Tibial nerve (tissue), 4 donors: ENCODE measurements around the gene LTBP3. TPM values are rescaled to one million over a fixed set of nuclear protein-coding genes. Genes with fewer than 3 reads are reported as not detected.

ENCODE experiments used
- DNase-seq, 2 donors: peaks; one replicate each; pipeline ENCODE4 v3.0.0-alpha.2; 2019; ENCODE audit warnings: low spot score in 2 of 2
- H3K27ac ChIP-seq, 4 donors: fragments of 200-600 bp; sonication (generic) in 3 of 4; one replicate each; pipeline ENCODE4 v1.5.1; 2017 to 2019; ENCODE audit warnings: mild to moderate bottlenecking in 1 of 4
- H3K27me3 ChIP-seq, 2 donors: fragments of 200-600 bp; sonication (generic) in 1 of 2; one replicate each; pipeline versions ENCODE4 v1.5.1 to v1.6.0; 2017 to 2019
- H3K36me3 ChIP-seq, 3 donors: fragments of 200-600 bp; sonication (generic); one replicate each; pipeline ENCODE4 v1.5.1; 2018 to 2019
- H3K4me1 ChIP-seq, 4 donors: fragments of 200-600 bp; sonication (generic) in 3 of 4; one replicate each; pipeline ENCODE4 v1.5.1; 2017 to 2019
- H3K4me3 ChIP-seq, 4 donors: fragments of 200-600 bp; sonication (generic) in 3 of 4; one replicate each; pipeline ENCODE4 v1.5.1; 2017 to 2019; ENCODE audit warnings: mild to moderate bottlenecking in 1 of 4, moderate library complexity in 1 of 4
- H3K9me3 ChIP-seq, 4 donors: fragments of 200-600 bp; sonication (generic) in 3 of 4; one replicate each; pipeline ENCODE4 v1.5.1; 2017 to 2019
- CTCF ChIP-seq, 5 experiments: fragments of 200-600 bp in 3 of 5; fragments of 450-650 bp in 2 of 5; sonication (generic) in 3 of 5; IDR thresholded peaks; one replicate each; pipeline ENCODE4 v1.5.1; 2016 to 2019; ENCODE audit warnings: antibody characterized with exemption in 5 of 5, mild to moderate bottlenecking in 3 of 5, moderate library complexity in 2 of 5
- EP300 ChIP-seq, 2 donors: sonication (generic); formaldehyde crosslinking; IDR thresholded peaks; one replicate each; pipeline ENCODE4 v1.6.1; 2017; ENCODE audit warnings: antibody characterized with exemption in 2 of 2, mild to moderate bottlenecking in 1 of 2
- POLR2A ChIP-seq, 2 donors: fragments of 450-650 bp; IDR thresholded peaks; one replicate each; pipeline ENCODE4 v1.6.1; 2017; ENCODE audit warnings: antibody characterized with exemption in 2 of 2, mild to moderate bottlenecking in 2 of 2, moderate library complexity in 2 of 2
- WGBS, 2 donors: methylation state at CpG; one replicate each; pipeline ENCODE4 v1.1.5; 2018; 5-methylcytosine and 5-hydroxymethylcytosine counted together
- total RNA-seq, 4 donors: library from RNA; depleted of rRNA; stranded (reverse); fragments of >200 nt; gene quantifications; one replicate each; pipeline ENCODE4 v1.1.0, GENCODE V29; 2016

LTBP3 gene
- total RNA-seq, 4 donors from 2014 or later: 236 to 476 (median 386) TPM

DNA sequence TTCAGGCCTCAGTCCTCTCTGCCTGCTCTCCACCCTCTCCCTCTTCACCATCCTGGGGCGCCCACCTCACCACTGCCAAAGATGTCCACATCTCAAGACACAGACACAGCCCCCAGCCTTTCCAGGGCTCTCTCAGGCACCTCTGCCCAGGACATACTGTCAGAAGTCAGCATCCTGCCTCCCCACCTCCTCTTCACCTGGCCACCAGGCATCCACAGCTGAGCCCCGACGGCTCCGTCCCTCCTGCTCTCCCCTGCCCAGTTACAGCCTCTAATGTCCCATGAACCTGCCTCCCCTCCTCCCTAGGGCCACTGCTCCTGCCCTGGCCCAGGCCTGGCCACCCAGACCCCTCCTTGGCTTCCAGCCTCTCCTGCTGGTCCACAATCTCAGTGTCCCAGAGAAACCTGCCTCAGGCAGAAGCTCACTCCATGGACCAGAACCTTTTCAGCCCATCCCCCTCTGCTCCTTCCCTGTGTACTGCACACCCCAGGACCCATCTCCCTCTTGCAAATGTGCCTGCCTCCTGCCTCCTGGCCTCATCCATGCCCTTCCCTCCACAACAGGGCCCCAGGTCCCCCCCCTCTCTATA lies 3.2 kb downstream of the LTBP3 start:
- TF ChIP-seq EP300 (IDR thresholded peaks at IDR 0.05) (no peak), POLR2A (IDR thresholded peaks at IDR 0.05) (no peak), CTCF (IDR thresholded peaks at IDR 0.05) (no peak)
- peaks cover 0 to 83% (median 61%) of the 10 kb centered on the region in 4 donors for H3K4me1 ChIP-seq
- no peaks in the 10 kb centered on the region for H3K9me3 ChIP-seq
- H3K4me3 ChIP-seq: no peak overlapping the region
- H3K36me3 ChIP-seq: peaks cover 0 to 41% (median 0%) of the 10 kb centered on the region in 3 donors
- whole genome bisulfite sequencing, 2 donors: 87 to 88% methylated on average over 4 of the region's 4 CpGs
- DNase-seq: no peak
- peak overlapping the region; percentile 95 to 98 (median 98) for H3K27ac ChIP-seq
- H3K27me3 ChIP-seq: no peaks in the 10 kb centered on the region

- Histone ChIP-seq H3K36me3 (peaks cover 0 to 45% (median 0%) of the 10 kb centered on the region in 3 donors), H3K4me3 (no peak overlapping the region), H3K4me1 (peaks cover 0 to 76% (median 54%) of the 10 kb centered on the region in 4 donors), H3K9me3 (no peaks in the 10 kb centered on the region), H3K27me3 (no peaks in the 10 kb centered on the region), H3K27ac (peak overlapping the region in 3 of 4 donors; percentile 98)
- TF ChIP-seq POLR2A (IDR thresholded peaks at IDR 0.05): no peak
- TF ChIP-seq EP300 (IDR thresholded peaks at IDR 0.05): no peak
- no peak for TF ChIP-seq CTCF (IDR thresholded peaks at IDR 0.05)
- 76 to 78% methylated on average over 12 to 26 of the region's 27 CpGs for WGBS, 2 donors
- no peak for DNase-seq
These were observed 3.9 kb downstream of the LTBP3 start for GRCh38 chr11:65554057-65554818.

GRCh38 chr11:65553301-65554001 lies 4.7 kb downstream of the LTBP3 start:
- TF ChIP-seq POLR2A (IDR thresholded peaks at IDR 0.05) (no peak), CTCF (IDR thresholded peaks at IDR 0.05) (no peak), EP300 (IDR thresholded peaks at IDR 0.05) (no peak)
- 53 to 60% methylated on average over 6 to 13 of the region's 37 CpGs for WGBS, 2 donors
- H3K4me3 ChIP-seq: no peak overlapping the region
- H3K4me1 ChIP-seq: peaks cover 0 to 68% (median 46%) of the 10 kb centered on the region in 4 donors
- H3K27ac ChIP-seq: peak overlapping the region in 3 of 4 donors; percentile 56 to 98 (median 98)
- H3K27me3 ChIP-seq: no peaks in the 10 kb centered on the region
- no peak for DNase-seq
- peaks cover 0 to 52% (median 0%) of the 10 kb centered on the region in 3 donors for H3K36me3 ChIP-seq
- no peaks in the 10 kb centered on the region for H3K9me3 ChIP-seq

GRCh38 chr11:65552388-65552951 lies 5.7 kb downstream of the LTBP3 start:
- Histone ChIP-seq H3K9me3 (no peaks in the 10 kb centered on the region), H3K4me3 (no peak overlapping the region), H3K4me1 (peaks cover 0 to 67% (median 45%) of the 10 kb centered on the region in 4 donors), H3K27ac (peak overlapping the region in 3 of 4 donors; percentile 26 to 65 (median 28)), H3K27me3 (no peaks in the 10 kb centered on the region), H3K36me3 (peaks cover 0 to 62% (median 0%) of the 10 kb centered on the region in 3 donors)
- DNase-seq: no peak
- TF ChIP-seq POLR2A (IDR thresholded peaks at IDR 0.05): no peak
- TF ChIP-seq CTCF (IDR thresholded peaks at IDR 0.05): peak in 1 of 5 experiments; percentile 2
- WGBS, 2 donors: 70 to 75% methylated on average over 9 of the region's 9 CpGs
